HL-60/S4 (cell line): Measurements from ENCODE around the gene COL20A1.
"Not testable (repeated sequence)": the region's sequence is repeated elsewhere in the genome, so short reads cannot be mapped to it uniquely, and the experiment has no call there.

Source experiments
- in situ Hi-C: fragments of 300-500 bp; cut with MboI; formaldehyde crosslinking; loops from 2 replicates; pipeline ENCODE4 v1.14.3; 2022; ENCODE audit warnings: low sequenced_read_pairs

COL20A1 gene

GRCh38 chr20:63292904-63293303 lies at the start of gene COL20A1:
COL20A1 (plus strand) TSS chr20:63293186; CDS start chr20:63295108, 1,922 bp downstream.
- in situ Hi-C loops = no loop called here

GRCh38 chr20:63243604-63244247 lies 49.3 kb upstream of the COL20A1 start:
- in situ Hi-C loops = no loop called here

GRCh38 chr20:63244468-63244867 lies 48.5 kb upstream of the COL20A1 start:
- in situ Hi-C loops = no loop called here

GRCh38 chr20:63246490-63247288 lies 46.3 kb upstream of the COL20A1 start:
- in situ Hi-C loops = no loop called here

- in situ Hi-C loops = no loop called here
Measured at GRCh38 chr20:63247671-63248228, 45.2 kb upstream of the COL20A1 start.

- in situ Hi-C loops = no loop called here
Measured at GRCh38 chr20:63248835-63249591, 44.0 kb upstream of the COL20A1 start.

GRCh38 chr20:63249891-63250290 lies 43.1 kb upstream of the COL20A1 start:
- in situ Hi-C loops = no loop called here

- in situ Hi-C loops = not testable (repeated sequence)
Measured at GRCh38 chr20:63251350-63251749, 41.6 kb upstream of the COL20A1 start.

GRCh38 chr20:63252284-63252711 lies 40.7 kb upstream of the COL20A1 start:
- in situ Hi-C loops = no loop called here

GRCh38 chr20:63253065-63253437 lies 39.9 kb upstream of the COL20A1 start:
- in situ Hi-C loops = no loop called here

- in situ Hi-C loops = no loop called here
Measured at GRCh38 chr20:63253438-63254231, 39.4 kb upstream of the COL20A1 start.

- in situ Hi-C loops = no loop called here
Measured at GRCh38 chr20:63254232-63254605, 38.8 kb upstream of the COL20A1 start, which contains the start of gene NKAIN4. NKAIN4 (minus strand) TSS chr20:63254463; CDS start chr20:63254450, 13 bp downstream.

- in situ Hi-C loops = no loop called here
Measured at GRCh38 chr20:63254606-63255384, 38.2 kb upstream of the COL20A1 start.

- in situ Hi-C loops = no loop called here
Measured at GRCh38 chr20:63255931-63256704, 36.9 kb upstream of the COL20A1 start.

- in situ Hi-C loops = no loop called here
Measured at GRCh38 chr20:63256954-63257353, 36.0 kb upstream of the COL20A1 start.

- in situ Hi-C loops = no loop called here
Measured at GRCh38 chr20:63257629-63258028, 35.4 kb upstream of the COL20A1 start.

GRCh38 chr20:63258781-63259180 lies 34.2 kb upstream of the COL20A1 start:
- in situ Hi-C loops = no loop called here

GRCh38 chr20:63259734-63260460 lies 33.1 kb upstream of the COL20A1 start:
- in situ Hi-C loops = no loop called here
